PC-3 (cell line): Measurements from ENCODE around the gene RALGPS1. TPM values are rescaled to one million over a fixed set of nuclear protein-coding genes. Genes with fewer than 3 reads are reported as not detected.

Experiments
- ATAC-seq: fragments of 200-7000 bp; cut with Tn5 transposase; 2 replicates; pipeline ENCODE4 v1.9.1; 2020; ENCODE audit warnings: mild to moderate bottlenecking, moderate library complexity
- BruUV-seq: library from RNA; stranded (reverse); fragments of 400-500 nt; replicated peaks from 2 replicates; lab custom pipeline; 2021; lab: Mats Ljungman, UMichigan
- CTCF ChIA-PET: fragments of 300-600 bp; sonication (Branson Sonifier 250); formaldehyde crosslinking; loops from one replicate; lab custom pipeline; 2022; ENCODE audit warnings: antibody characterized with exemption; lab: Charles Lee
- POLR2A ChIA-PET: fragments of 300-600 bp; sonication (Branson Sonifier 250); formaldehyde crosslinking; loops from one replicate; lab custom pipeline; 2022; ENCODE audit warnings: antibody characterized with exemption; ENCODE audit not compliant: unreplicated experiment; lab: Charles Lee
- DNase-seq: peaks from one replicate; pipeline ENCODE4 v3.0.0-alpha.2; 2015
- H2AFZ ChIP-seq: fragments of 300-600 bp; sonication (generic); 2 replicates; pipeline ENCODE4 v1.6.0; 2016; ENCODE audit warnings: antibody characterized with exemption, low read length
- H3F3A ChIP-seq: fragments of 300-600 bp; sonication (generic); one replicate; pipeline ENCODE4 v1.6.0; 2017; ENCODE audit warnings: antibody characterized with exemption, low read length, control low read depth, mild to moderate bottlenecking; ENCODE audit not compliant: unreplicated experiment
- H3K27ac ChIP-seq: fragments of 300-600 bp; sonication (generic); 2 replicates; pipeline ENCODE4 v1.5.1; 2016; ENCODE audit warnings: mild to moderate bottlenecking, low read length
- H3K27me3 ChIP-seq: fragments of 300-600 bp; sonication (generic); 2 replicates; pipeline ENCODE4 v1.6.1; 2016; ENCODE audit warnings: low read length, mixed read lengths
- H3K36me3 ChIP-seq: fragments of 300-600 bp; sonication (generic); 2 replicates; pipeline ENCODE4 v1.6.1; 2016; ENCODE audit warnings: low read depth, mixed run types, low read length, mixed read lengths
- H3K4me1 ChIP-seq: fragments of 300-600 bp; sonication (generic); 2 replicates; pipeline ENCODE4 v1.5.1; 2016; ENCODE audit warnings: low read length; ENCODE audit not compliant: insufficient read depth
- H3K4me2 ChIP-seq: fragments of 300-600 bp; sonication (generic); 2 replicates; pipeline ENCODE4 v1.6.0; 2016; ENCODE audit warnings: low read length
- H3K4me3 ChIP-seq: fragments of 300-600 bp; sonication (generic); 2 replicates; pipeline ENCODE4 v1.5.1; 2016; ENCODE audit warnings: mild to moderate bottlenecking, low read length, mixed read lengths
- H3K79me2 ChIP-seq: fragments of 300-600 bp; sonication (generic); 2 replicates; pipeline ENCODE4 v1.6.1; 2017; ENCODE audit warnings: low read length, mixed read lengths
- H3K9ac ChIP-seq: fragments of 300-600 bp; sonication (generic); 2 replicates; pipeline ENCODE4 v1.6.0; 2016; ENCODE audit warnings: mild to moderate bottlenecking, low read length
- H3K9me2 ChIP-seq: fragments of 300-600 bp; sonication (generic); replicated peaks from 2 replicates; pipeline ENCODE4 v1.6.1; 2016; ENCODE audit warnings: mixed run types, low read length, mixed read lengths
- H3K9me3 ChIP-seq: fragments of 300-600 bp; sonication (generic); 2 replicates; pipeline ENCODE4 v1.6.1; 2016; ENCODE audit warnings: low read length, mixed read lengths
- H4K20me1 ChIP-seq: fragments of 300-600 bp; sonication (generic); 2 replicates; pipeline ENCODE4 v1.6.1; 2016; ENCODE audit warnings: low read length, mixed read lengths
- EZH2 ChIP-seq: fragments of 300-600 bp; sonication (generic); IDR thresholded peaks from one replicate; pipeline ENCODE4 v1.6.1; 2017; ENCODE audit warnings: antibody characterized with exemption, mild to moderate bottlenecking, low read length; ENCODE audit not compliant: unreplicated experiment
- EZH2phosphoT487 ChIP-seq: fragments of 300-600 bp; sonication (generic); IDR thresholded peaks from 2 replicates; pipeline ENCODE4 v1.6.1; 2018; ENCODE audit warnings: mild to moderate bottlenecking, antibody characterized with exemption, low read length, borderline replicate concordance
- intact Hi-C: fragments of 100-400 bp; cut with micrococcal nuclease; formaldehyde crosslinking; loops from 2 replicates; pipeline ENCODE4 v1.9.0; 2023
- total RNA-seq: library from RNA; depleted of rRNA; stranded (reverse); fragments of >200 nt; gene quantifications from 2 replicates; pipeline ENCODE4 v1.2.3, GENCODE V29; 2014
- TF ChIP-seq, protein P1 (sequence below): fragments of 300-600 bp; sonication (generic); conservative IDR thresholded peaks from 2 replicates; pipeline ENCODE4 v1.5.1; 2017; ENCODE audit warnings: antibody characterized with exemption, low read depth, mild to moderate bottlenecking, low read length

Gene RALGPS1
- total RNA-seq, 1 experiment from 2014 or later, result 10.2 TPM

GRCh38 chr9:126973651-126974529 lies 59.3 kb downstream of the RALGPS1 start:
- H3K27ac ChIP-seq, result no peak overlapping the region
- ChIA-PET POLR2A (no interaction called here), CTCF (no interaction called here)
- no TSS peak for BruUV-seq
- no peaks in the 10 kb centered on the region for H3F3A ChIP-seq
- H3K4me2 ChIP-seq, result no peak overlapping the region
- no peak overlapping the region for H3K9ac ChIP-seq
- no peak overlapping the region for H2AFZ ChIP-seq
- H3K27me3 ChIP-seq, result no peaks in the 10 kb centered on the region
- H3K9me2 ChIP-seq, result no peaks in the 10 kb centered on the region
- intact Hi-C loops, result no loop called here
- H4K20me1 ChIP-seq, result no peaks in the 10 kb centered on the region
- H3K36me3 ChIP-seq, result no peaks in the 10 kb centered on the region
- no peaks in the 10 kb centered on the region for H3K9me3 ChIP-seq
- H3K4me3 ChIP-seq, result no peak overlapping the region
- H3K79me2 ChIP-seq, result no peaks in the 10 kb centered on the region
- DNase-seq (no peak), ATAC-seq (no peak)
- no peaks in the 10 kb centered on the region for H3K4me1 ChIP-seq
- TF ChIP-seq, protein P1, sequence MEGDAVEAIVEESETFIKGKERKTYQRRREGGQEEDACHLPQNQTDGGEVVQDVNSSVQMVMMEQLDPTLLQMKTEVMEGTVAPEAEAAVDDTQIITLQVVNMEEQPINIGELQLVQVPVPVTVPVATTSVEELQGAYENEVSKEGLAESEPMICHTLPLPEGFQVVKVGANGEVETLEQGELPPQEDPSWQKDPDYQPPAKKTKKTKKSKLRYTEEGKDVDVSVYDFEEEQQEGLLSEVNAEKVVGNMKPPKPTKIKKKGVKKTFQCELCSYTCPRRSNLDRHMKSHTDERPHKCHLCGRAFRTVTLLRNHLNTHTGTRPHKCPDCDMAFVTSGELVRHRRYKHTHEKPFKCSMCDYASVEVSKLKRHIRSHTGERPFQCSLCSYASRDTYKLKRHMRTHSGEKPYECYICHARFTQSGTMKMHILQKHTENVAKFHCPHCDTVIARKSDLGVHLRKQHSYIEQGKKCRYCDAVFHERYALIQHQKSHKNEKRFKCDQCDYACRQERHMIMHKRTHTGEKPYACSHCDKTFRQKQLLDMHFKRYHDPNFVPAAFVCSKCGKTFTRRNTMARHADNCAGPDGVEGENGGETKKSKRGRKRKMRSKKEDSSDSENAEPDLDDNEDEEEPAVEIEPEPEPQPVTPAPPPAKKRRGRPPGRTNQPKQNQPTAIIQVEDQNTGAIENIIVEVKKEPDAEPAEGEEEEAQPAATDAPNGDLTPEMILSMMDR, result no peak
- TF ChIP-seq EZH2 (no peak), EZH2phosphoT487 (no peak)

DNA sequence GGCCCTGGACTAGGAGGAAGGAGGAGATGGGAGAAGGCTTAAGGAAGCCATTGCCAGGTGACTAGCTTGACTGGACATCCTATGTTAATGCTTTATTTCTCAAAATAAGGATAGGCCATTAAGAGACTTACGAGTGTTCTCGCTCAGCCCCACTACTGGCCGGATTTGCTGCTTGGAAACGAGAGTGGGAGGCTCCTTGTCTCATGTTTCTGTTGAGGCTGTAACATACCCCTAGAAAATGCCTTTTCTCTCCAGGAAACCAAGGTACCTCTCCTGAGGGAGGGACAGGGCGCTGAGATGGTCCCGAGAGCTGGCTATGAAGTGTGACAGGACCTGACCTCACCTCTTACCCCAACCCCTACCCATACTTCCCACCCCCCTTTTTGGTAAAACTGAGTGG lies 60.0 kb downstream of the RALGPS1 start:
- intact Hi-C loops, result no loop called here
- H2AFZ ChIP-seq, result no peak overlapping the region
- H3K27ac ChIP-seq, result no peak overlapping the region
- no peak for ATAC-seq
- TF ChIP-seq EZH2phosphoT487 (no peak), EZH2 (no peak)
- TF ChIP-seq, protein P1, result no peak
- no peak for DNase-seq
- H4K20me1 ChIP-seq, result no peaks in the 10 kb centered on the region
- POLR2A ChIA-PET, result no interaction called here
- H3K36me3 ChIP-seq, result no peaks in the 10 kb centered on the region
- CTCF ChIA-PET, result no interaction called here
- no peaks in the 10 kb centered on the region for H3K27me3 ChIP-seq
- no peaks in the 10 kb centered on the region for H3K4me1 ChIP-seq
- H3F3A ChIP-seq, result no peaks in the 10 kb centered on the region
- H3K79me2 ChIP-seq, result no peaks in the 10 kb centered on the region
- no TSS peak for BruUV-seq
- H3K9me3 ChIP-seq, result no peaks in the 10 kb centered on the region
- no peak overlapping the region for H3K9ac ChIP-seq
- no peak overlapping the region for H3K4me2 ChIP-seq
- no peaks in the 10 kb centered on the region for H3K9me2 ChIP-seq
- H3K4me3 ChIP-seq, result no peak overlapping the region
